VCaP (cell line): ENCODE results near the gene DSP.
A peak's percentile ranks its signal among the peaks of the same experiment; 100 is the strongest.

Experiments used
- H3K27ac ChIP-seq: fragments of 450-650 bp; 2 replicates; pipeline ENCODE4 v1.5.1; 2017
- TF ChIP-seq, protein P1 (sequence below): fragments of 450-650 bp; conservative IDR thresholded peaks from 2 replicates; pipeline ENCODE4 v1.5.1; 2017; ENCODE audit warnings: mild to moderate bottlenecking, moderate library complexity

DSP gene, protein sequence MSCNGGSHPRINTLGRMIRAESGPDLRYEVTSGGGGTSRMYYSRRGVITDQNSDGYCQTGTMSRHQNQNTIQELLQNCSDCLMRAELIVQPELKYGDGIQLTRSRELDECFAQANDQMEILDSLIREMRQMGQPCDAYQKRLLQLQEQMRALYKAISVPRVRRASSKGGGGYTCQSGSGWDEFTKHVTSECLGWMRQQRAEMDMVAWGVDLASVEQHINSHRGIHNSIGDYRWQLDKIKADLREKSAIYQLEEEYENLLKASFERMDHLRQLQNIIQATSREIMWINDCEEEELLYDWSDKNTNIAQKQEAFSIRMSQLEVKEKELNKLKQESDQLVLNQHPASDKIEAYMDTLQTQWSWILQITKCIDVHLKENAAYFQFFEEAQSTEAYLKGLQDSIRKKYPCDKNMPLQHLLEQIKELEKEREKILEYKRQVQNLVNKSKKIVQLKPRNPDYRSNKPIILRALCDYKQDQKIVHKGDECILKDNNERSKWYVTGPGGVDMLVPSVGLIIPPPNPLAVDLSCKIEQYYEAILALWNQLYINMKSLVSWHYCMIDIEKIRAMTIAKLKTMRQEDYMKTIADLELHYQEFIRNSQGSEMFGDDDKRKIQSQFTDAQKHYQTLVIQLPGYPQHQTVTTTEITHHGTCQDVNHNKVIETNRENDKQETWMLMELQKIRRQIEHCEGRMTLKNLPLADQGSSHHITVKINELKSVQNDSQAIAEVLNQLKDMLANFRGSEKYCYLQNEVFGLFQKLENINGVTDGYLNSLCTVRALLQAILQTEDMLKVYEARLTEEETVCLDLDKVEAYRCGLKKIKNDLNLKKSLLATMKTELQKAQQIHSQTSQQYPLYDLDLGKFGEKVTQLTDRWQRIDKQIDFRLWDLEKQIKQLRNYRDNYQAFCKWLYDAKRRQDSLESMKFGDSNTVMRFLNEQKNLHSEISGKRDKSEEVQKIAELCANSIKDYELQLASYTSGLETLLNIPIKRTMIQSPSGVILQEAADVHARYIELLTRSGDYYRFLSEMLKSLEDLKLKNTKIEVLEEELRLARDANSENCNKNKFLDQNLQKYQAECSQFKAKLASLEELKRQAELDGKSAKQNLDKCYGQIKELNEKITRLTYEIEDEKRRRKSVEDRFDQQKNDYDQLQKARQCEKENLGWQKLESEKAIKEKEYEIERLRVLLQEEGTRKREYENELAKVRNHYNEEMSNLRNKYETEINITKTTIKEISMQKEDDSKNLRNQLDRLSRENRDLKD (N-terminal part only)

DNA sequence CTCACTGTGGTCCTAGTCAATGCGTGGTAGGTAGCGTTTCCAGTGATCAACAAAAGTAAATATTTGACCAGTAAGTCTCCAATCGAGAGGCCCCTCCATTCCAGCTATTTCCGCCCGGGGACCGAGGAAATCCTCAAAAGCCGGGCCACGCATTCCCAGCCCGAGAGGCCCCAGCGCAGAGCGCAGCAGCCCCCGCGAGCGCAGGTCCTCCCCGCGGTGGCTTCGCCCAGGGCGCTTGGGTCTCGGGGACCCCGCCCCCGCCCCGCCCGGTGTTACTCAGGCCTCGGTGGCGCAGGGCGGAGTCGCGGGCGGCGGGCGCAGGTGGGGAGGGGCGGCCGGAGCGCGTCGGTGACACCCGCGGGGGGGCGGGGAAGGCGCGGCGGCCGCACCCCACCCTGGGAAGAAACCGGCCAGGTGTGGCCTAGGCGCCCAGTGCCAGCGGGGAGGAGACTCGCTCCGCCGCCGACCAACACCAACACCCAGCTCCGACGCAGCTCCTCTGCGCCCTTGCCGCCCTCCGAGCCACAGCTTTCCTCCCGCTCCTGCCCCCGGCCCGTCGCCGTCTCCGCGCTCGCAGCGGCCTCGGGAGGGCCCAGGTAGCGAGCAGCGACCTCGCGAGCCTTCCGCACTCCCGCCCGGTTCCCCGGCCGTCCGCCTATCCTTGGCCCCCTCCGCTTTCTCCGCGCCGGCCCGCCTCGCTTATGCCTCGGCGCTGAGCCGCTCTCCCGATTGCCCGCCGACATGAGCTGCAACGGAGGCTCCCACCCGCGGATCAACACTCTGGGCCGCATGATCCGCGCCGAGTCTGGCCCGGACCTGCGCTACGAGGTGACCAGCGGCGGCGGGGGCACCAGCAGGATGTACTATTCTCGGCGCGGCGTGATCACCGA lies at the start of gene DSP:
Gene DSP, plus strand, starts transcription at position 497 of the 890 bp plus-strand sequence. Its CDS starts 245 bp downstream, at position 742.
- peak within 1 kb of the TSS; percentile 76 for H3K27ac ChIP-seq
- TF ChIP-seq, protein P1, sequence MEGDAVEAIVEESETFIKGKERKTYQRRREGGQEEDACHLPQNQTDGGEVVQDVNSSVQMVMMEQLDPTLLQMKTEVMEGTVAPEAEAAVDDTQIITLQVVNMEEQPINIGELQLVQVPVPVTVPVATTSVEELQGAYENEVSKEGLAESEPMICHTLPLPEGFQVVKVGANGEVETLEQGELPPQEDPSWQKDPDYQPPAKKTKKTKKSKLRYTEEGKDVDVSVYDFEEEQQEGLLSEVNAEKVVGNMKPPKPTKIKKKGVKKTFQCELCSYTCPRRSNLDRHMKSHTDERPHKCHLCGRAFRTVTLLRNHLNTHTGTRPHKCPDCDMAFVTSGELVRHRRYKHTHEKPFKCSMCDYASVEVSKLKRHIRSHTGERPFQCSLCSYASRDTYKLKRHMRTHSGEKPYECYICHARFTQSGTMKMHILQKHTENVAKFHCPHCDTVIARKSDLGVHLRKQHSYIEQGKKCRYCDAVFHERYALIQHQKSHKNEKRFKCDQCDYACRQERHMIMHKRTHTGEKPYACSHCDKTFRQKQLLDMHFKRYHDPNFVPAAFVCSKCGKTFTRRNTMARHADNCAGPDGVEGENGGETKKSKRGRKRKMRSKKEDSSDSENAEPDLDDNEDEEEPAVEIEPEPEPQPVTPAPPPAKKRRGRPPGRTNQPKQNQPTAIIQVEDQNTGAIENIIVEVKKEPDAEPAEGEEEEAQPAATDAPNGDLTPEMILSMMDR = no peak

DNA sequence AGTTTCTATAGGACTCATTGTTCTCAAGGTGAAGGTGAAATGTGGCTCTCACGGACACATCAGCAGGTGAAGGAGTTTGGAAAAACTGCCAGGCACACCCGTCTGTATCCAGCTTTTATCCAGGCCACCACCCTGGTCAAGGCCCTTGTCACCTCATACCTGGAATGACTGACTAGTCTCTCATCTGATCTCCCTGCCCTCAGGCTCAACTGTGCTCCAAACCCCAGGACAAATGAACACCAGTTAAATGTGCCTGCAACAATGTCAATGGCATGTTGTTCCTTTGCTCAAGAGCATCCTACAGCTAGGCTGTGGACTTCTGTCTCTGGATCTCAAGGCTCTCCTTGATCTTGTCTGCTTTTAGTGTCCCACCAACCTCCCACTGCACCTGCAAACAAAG lies 47.6 kb upstream of the DSP start:
- TF ChIP-seq, protein P1 = no peak
- no peak overlapping the region for H3K27ac ChIP-seq

DNA sequence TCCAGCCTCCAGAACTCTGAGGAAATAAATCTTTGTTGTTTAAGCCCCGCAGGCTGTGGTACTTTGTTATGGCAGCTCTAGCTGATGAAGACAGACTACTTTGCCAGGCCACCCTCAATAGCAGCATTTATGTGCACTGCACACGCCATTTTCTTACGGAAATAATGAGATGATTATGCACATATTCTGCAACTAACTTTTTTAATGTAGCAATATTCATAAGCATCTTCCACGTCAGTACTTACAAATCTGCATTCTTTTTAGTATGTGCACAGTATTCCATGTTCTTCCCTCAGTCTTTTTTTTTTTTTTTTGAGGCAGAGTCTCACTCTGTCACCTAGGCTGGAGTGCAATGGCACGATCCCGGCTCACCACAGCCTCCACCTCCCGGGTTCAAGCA lies 46.8 kb upstream of the DSP start:
- TF ChIP-seq, protein P1 = no peak

DNA sequence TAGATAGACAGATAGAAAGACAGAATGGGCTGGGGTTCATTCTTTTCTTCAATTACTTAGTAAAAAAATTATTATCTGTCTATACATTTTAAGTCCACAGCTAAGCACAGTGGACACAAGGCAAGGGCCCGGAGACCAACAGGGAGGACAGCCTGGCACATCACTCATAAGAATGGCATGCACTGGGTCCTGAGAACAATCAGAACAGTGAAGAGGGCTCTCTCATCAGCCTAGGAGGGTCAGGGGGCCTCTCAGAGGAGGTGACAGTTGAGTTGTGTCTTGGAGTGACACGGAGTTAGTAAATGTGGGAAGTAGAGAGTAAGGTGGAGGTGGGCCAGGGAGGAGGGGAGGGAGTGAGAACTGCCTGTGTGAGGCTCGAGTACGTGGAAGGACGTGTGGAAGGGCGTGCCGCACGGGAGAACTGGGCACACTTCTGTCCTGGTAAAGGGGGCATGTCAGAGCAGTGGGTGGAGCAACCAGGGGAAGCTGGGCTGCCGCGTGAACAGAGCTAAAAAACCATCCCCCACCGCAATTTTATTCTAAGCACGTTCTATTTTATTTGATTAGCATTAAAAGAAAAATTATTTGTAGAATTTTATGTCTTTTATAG lies 45.1 kb upstream of the DSP start:
- H3K27ac ChIP-seq = no peak overlapping the region
- TF ChIP-seq, protein P1 = no peak

More for the DNA sequence above, 46.8 kb upstream of the DSP start:
- H3K27ac ChIP-seq = no peak overlapping the region

DNA sequence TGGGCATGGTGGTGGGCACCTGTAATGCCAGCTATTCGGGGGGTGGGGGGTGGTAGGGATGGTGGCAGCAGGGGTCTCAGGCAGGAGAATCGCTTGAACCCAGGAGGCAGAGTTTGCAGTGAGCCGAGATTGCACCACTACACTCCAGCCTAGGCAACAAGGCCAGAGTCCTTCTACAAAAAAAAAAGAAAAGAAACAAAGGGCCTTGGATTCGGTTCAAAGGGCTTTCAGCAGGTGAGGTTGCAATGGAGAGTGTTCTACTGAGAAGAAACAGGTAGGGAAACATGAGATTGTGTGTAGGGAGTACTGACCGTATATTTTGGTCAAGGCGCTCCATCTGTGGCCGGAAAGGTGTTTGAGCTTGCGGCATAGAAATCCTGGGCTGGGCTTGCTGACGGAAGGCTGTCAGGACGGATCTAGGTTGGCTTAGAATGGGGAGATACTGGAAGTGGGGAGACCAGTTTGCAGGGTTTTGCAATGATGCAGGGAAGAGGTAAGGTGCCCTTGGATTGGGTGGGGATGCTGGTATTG lies 40.7 kb upstream of the DSP start:
- TF ChIP-seq, protein P1 = no peak

DNA sequence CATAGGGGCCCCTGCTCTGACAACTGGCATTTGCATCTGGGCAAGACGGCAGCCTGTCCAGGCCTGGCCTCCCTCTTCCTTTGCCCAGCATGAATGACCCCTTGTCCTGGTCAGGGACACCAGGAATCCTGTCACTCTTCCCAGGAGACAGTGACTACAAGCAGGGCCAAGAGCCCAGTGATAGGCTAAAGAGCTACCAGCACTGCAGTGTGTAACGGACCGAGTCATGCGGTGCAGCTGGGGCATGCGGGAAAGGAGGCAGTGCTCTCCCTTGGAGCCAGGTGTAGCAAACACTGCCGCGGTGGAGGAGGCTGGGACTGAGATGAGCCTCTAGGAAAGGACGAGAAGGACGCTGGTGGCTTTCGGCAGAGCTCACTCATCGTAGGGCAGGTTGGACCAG lies 38.7 kb upstream of the DSP start:
- TF ChIP-seq, protein P1 = no peak
- no peak overlapping the region for H3K27ac ChIP-seq

More for the DNA sequence above, 40.7 kb upstream of the DSP start:
- H3K27ac ChIP-seq = no peak overlapping the region
